ENCODE data around the gene CCDC93.
"Not testable (repeated sequence)": the region's sequence is repeated elsewhere in the genome, so short reads cannot be mapped to it uniquely, and the experiment has no call there.

The CCDC93 gene

GRCh38 chr2:117953231-117953630, 60.6 kb downstream of the CCDC93 start:
- no peak for DNase-seq (ENCODE audit: low read depth in 2 of 2)

DNA sequence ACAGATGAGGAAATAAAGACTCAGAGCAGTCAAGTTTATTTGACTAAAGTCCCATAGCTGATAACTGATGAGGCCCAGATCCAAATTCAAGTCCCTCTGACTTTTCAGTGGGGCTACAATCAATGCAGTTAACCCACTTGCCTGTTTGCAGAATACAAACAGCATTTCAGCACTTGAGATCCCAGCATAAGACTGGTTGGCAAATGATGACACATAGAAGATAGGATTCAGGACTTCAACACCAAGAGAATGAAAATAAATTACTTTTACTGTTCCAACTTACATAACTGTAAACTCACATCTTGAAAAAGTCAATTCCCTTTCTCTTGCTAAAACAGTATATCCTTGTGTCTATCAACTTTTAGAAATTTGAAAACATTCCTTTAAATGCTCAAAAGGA, 61.2 kb downstream of the CCDC93 start:
- no peak for DNase-seq (ENCODE audit: low read depth in 2 of 2)

DNA sequence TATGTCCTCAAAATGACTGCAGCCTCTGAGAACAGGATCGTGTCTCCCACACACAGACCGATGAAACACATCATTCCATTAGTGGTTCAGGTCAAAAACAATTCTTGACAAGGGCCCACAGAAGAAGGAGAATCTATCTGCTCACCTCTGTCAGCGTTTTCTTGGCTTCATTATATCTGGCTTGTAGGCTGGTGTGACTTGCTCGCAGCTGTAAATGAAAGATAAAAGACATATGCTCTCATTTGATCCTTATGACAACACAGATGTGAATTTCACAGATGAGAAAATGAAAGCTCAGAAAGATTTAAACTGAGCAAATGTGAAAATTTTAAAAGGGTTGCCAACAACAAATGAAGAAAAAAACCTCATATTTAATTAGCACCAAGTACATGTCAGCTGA, 61.6 kb downstream of the CCDC93 start:
- DNase-seq (ENCODE audit: low read depth in 2 of 2), result no peak

DNA sequence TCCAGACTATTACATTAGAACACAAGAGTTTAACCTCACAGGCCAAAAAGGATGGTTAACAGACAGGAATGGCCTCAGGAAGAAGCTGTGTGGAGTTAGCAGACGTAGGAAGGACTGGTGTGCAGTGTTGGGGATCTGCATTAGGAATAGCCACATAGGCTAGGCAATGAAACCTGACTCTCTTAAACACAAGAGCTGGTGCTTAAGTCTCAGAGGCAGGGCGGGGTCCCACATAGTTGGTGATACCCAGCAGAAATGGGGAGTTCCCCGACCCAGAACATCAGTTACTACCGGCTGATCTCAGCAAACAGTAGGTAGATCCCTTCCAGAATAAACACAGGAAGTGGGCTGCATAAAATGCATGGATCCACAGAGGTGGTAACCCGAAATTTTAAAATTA, 64.1 kb downstream of the CCDC93 start:
- no peak for DNase-seq (ENCODE audit: low read depth in 2 of 2)

DNA sequence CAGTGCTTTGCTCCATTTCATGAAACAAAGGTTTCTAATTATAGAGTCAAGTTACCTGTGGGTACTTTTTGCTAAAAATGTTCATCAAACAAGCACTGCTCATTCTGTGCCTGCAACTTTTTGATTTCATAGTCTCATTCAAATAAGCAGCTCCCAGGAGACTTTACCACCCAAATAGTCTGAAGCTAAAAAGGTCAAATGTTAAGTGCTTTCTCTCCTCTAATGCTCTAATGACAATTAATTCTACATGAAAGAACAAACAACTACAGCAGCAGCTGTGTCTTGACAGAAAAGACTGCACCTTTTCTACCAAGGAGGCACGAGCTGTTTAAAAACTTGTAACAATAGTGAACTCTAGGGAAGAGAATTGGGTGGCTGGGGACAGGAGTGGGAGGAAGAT, 65.3 kb downstream of the CCDC93 start:
- no peak for DNase-seq (ENCODE audit: low read depth in 2 of 2)

DNA sequence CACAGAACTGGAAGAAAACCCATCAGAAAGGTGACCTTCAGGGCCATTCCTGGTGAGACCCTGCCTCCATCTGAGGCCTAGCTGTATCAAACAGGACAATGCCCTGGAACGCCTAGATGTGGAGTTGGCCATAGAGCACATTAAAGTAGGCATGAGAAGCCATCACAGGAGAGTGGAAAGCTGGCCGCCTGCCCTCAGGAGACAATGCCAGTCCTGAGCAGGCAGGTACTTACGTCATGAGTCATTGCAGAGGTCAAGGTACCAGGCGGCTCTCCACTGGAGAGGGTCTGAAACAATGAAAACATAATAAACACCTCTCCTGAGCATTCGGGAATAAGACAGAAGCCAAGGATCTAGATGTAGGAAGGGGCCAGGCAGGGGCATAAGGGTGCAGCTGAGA, 68.6 kb downstream of the CCDC93 start:
- DNase-seq (ENCODE audit: low read depth in 2 of 2), result no peak

DNA sequence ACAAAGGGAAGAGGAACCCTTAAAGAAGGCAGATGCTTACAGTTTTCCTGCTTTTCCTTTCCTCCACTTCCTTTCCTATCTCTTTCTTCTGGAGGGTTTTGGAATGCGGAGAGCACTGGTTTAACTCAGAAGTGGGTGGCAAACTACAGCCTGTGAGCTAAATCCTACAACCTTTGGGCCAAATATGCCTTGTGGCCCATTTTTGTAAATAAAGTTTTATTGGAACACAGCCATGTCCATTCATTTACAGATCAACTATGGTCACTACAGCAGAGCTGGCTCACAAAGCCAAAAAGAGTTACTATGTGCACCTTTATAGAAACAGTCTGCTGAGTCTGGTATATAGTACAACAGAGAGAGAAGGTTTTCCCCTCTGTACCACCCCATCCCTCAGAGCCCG, 69.1 kb downstream of the CCDC93 start:
- DNase-seq (ENCODE audit: low read depth in 2 of 2), result no peak

DNA sequence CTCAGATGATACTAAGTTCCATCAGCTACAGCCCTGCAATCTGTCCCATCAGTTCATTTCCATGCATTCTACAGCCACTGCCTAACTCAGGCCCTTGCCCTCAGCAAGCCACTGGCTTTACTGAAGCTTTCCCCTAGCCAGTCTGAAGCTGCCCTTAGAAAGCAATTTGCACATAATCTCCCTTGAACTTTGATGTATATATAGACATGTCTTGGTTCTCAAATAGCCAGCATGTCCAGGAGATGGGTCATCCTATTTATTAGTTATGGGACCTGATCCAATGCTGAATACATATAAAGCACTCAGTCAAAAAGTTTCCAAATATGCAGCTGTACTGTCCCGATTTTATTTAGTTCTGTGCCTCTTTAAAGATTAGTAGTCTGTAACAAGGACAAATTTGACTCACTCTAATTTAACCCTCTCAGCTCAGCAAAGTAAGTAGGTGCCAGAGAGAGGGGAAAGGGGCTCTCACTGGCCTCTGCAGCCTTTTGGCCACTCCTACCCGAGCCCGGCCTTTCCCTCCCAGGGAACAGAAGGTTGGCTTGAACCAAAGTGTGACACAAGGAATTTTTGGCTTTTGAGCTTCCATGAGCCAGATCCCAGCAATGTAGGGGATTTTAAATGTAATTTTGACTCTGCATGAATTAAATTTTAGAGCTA, 70.7 kb downstream of the CCDC93 start:
- DNase-seq (ENCODE audit: low read depth in 2 of 2), result no peak

DNA sequence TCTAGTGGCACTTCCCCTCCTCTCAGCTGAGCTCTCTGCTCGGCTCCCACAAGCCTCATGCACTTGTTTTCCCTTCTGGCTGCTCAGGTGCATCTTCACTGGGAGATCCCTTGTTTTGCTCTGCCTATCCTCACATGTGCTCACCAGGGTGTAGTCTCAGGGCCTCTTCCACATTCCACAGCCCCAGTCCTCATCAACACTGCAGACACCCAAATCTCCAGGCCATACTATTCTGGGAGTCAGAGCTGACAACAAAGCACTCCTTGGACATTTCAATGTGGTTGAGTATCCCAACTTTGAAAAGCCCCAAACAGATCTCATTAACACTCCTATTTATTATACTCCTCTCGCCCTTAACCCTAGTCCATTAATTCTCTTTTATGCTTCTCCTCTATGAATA, 71.3 kb downstream of the CCDC93 start:
- no peak for DNase-seq (ENCODE audit: low read depth in 2 of 2)

- DNase-seq (ENCODE audit: low read depth in 2 of 2), result no peak
Measured at GRCh38 chr2:117941693-117942092, 72.2 kb downstream of the CCDC93 start.

DNA sequence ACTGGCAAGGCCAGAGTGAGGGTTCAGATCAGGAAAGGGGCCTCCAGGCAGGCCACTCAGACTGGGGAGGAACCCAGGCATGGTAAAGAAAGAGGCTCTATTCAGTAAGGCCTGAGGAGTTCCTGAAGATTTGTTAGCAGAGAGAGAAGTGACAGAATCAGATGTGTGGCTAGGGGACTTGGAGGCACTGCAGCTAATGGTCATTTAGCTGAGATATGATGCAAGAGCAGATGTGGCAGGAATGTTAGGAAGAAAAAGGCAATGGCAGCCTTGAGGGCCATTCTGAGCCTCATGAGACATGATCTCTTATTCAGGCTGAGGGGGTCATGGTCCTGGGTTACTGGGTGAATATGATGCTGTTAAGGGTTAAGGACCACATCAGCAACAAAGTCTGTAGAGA, 73.4 kb downstream of the CCDC93 start:
- no peak for DNase-seq (ENCODE audit: low read depth in 2 of 2)

GRCh38 chr2:117938611-117939010, 75.3 kb downstream of the CCDC93 start:
- no peak for DNase-seq (ENCODE audit: low read depth in 2 of 2)

DNA sequence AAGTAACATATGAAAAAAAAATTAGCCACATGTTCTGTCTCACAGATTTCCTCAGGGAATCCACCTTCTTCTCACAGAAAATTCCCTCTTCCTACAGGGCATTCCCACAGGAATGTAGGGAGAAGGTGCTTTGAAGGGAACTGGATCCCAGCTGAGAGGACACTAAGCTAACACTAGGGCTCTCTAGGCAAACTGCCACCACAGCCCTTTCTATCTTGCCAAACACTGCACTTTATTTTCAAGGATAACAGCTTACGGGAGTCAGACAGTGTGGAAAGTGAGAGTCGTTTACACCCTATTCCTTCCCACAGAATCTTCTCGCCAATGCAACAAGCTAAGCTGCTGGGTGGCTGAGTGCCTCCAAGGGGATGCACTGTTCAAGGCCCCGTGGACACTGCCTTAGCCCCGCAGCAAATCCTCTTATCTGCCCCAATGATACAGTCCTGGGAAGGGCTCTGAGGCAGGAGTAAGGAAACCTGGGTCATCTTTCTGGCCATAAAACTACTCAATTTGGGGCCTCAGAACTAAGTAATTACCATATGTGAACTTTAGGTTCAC, 76.9 kb downstream of the CCDC93 start:
- no peak for DNase-seq (ENCODE audit: low read depth in 2 of 2)

- DNase-seq (ENCODE audit: low read depth in 2 of 2), result no peak
Measured at GRCh38 chr2:117935954-117936353, 77.9 kb downstream of the CCDC93 start.

GRCh38 chr2:117935456-117935855, 78.4 kb downstream of the CCDC93 start:
- no peak for DNase-seq (ENCODE audit: low read depth in 2 of 2)

- DNase-seq (ENCODE audit: low read depth in 2 of 2), result no peak
Measured at GRCh38 chr2:117933884-117934354, 80.0 kb downstream of the CCDC93 start.

- DNase-seq (ENCODE audit: low read depth in 2 of 2), result no peak
Measured at GRCh38 chr2:117931978-117932377, 81.9 kb downstream of the CCDC93 start.

DNA sequence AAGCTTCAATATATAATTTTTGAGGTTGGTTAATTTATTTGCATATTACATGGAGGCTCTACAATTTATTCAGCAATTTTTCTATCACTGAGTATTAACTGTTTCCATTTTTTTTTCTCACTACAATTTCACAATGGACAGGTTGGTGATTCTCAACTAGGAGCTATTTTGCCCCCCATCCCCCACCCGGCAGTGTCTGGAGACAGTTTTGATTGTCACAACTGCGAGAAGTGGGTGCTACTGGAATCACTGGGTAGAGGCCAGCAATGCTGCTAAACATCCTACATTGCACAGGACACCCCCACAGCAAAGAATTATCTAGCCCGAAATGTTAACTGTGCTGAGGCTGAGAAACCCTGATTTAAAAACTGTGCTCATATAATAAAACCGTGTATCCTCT, 82.6 kb downstream of the CCDC93 start:
- DNase-seq (ENCODE audit: low read depth in 2 of 2), result no peak

DNA sequence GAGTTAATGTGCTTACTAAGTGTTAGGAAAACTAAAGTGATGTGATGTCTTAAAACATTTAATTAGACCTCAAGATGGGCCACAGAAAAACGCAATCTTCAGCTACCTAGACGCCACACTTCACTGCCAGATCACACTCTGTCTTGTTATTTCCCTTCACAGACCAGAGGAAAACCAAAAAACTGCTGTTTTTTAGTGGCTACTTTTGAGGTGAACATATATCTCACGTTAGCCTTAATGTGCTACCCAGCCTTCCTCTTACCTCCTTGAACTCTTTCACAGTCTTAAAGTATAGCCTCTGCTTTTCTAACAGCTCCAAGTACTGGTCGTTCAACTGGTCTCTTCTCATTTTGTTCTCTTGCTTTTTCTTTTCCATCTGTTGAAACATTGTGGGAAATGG, 83.1 kb downstream of the CCDC93 start:
- DNase-seq (ENCODE audit: low read depth in 2 of 2), result no peak

DNA sequence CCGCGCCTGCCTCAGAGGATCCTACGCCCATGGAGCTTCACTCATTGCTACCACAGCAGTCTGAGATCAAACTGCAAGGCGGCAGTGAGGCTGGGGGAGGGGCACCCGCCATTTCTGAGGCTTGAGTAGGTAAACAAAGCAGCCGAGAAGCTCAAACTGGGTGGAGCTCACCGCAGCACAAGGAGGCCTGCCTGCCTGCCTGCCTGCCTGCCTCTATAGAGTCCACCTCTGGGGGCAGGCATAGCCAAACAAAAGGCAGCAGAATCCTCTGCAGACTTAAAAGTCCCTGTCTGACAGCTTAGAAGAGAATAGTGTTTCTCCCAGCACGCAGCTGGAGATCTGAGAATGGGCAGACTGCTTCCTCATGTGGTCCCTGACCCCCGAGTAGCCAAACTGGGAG, 90.4 kb downstream of the CCDC93 start:
- not testable (repeated sequence) for DNase-seq (ENCODE audit: low read depth in 2 of 2)

DNA sequence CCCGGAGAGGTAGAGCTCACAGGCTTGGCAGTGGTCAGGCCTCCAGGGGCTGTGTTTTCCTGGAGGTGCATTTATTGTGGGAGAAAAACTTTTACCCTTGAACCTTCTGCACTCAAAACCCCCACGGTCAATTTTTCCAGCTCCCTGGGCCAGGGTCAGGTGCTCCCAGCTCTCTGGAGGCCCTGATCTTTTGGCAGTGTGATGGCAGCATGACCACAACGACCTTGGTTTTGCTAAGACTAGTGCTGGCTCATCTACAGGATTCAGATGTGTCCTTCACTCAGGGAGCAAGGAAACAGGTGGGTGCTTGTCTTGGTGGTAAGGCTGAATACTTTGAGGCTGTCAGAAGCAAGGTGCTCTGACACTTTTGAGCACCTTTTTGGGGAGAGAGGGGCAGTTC, 92.3 kb downstream of the CCDC93 start:
- no peak for DNase-seq (ENCODE audit: low read depth in 2 of 2)

GRCh38 chr2:117918608-117919007, 95.3 kb downstream of the CCDC93 start:
- DNase-seq (ENCODE audit: low read depth in 2 of 2), result no peak

GRCh38 chr2:117917223-117917917, 96.5 kb downstream of the CCDC93 start:
- no peak for DNase-seq (ENCODE audit: low read depth in 2 of 2)

Measured in stimulated activated CD4-positive, alpha-beta T cell treated with anti-CD3 and anti-CD28 coated beads, Interleukin-4, amount 100 ng/mL, for 48 hours (primary cell).